H9 (cell line): ENCODE results near the gene CUBN. TPM values are rescaled to one million over a fixed set of nuclear protein-coding genes. Genes with fewer than 3 reads are reported as not detected.
A peak's percentile ranks its signal among the peaks of the same experiment; 100 is the strongest.

Experiments used
- DNase-seq: peaks from one replicate; pipeline ENCODE4 v3.0.0-alpha.2; 2017
- H2AFZ ChIP-seq: one replicate; pipeline ENCODE4 v1.6.1; 2013; ENCODE audit warnings: mild to moderate bottlenecking, low read length, control low read depth, moderate library complexity
- H2AK5ac ChIP-seq: 2 replicates; pipeline ENCODE4 v1.6.1; 2013; ENCODE audit warnings: low read length, control low read depth, mixed read lengths; ENCODE audit not compliant: insufficient read length
- H2BK120ac ChIP-seq: one replicate; pipeline ENCODE4 v1.6.1; 2013; ENCODE audit warnings: low read depth, mild to moderate bottlenecking, low read length, control low read depth, inconsistent platforms; ENCODE audit not compliant: poor library complexity, severe bottlenecking
- H2BK12ac ChIP-seq: 2 replicates; pipeline ENCODE4 v1.6.1; 2013; ENCODE audit warnings: low read length, control low read depth, mixed read lengths, low read depth; ENCODE audit not compliant: insufficient read length
- H2BK15ac ChIP-seq: 2 replicates; pipeline ENCODE4 v1.6.1; 2013; ENCODE audit warnings: low read depth, low read length, control low read depth
- H2BK20ac ChIP-seq: one replicate; pipeline ENCODE4 v1.6.1; 2013; ENCODE audit warnings: low read depth, mild to moderate bottlenecking, low read length, control low read depth, inconsistent platforms; ENCODE audit not compliant: poor library complexity, severe bottlenecking
- H2BK5ac ChIP-seq: 2 replicates; pipeline ENCODE4 v1.6.1; 2013; ENCODE audit warnings: low read length, control low read depth, mixed read lengths; ENCODE audit not compliant: insufficient read length
- H3K14ac ChIP-seq: 2 replicates; pipeline ENCODE4 v1.6.1; 2013; ENCODE audit warnings: low read length, control low read depth; ENCODE audit not compliant: insufficient read depth
- H3K18ac ChIP-seq: 2 replicates; pipeline ENCODE4 v1.6.1; 2013; ENCODE audit warnings: low read depth, mild to moderate bottlenecking, mixed read lengths, low read length, control low read depth; ENCODE audit not compliant: insufficient read length
- H3K23ac ChIP-seq: 2 replicates; pipeline ENCODE4 v1.6.1; 2013; ENCODE audit warnings: low read length, control low read depth, mixed read lengths, low read depth; ENCODE audit not compliant: insufficient read length
- H3K23me2 ChIP-seq: 2 replicates; pipeline ENCODE4 v1.6.1; 2013; ENCODE audit warnings: low read depth, mild to moderate bottlenecking, mixed read lengths, low read length, control low read depth; ENCODE audit not compliant: insufficient read length, poor library complexity, severe bottlenecking
- H3K27ac ChIP-seq: 2 replicates; pipeline ENCODE4 v1.5.1; 2013; ENCODE audit warnings: low read length, control low read depth, mixed read lengths, low read depth; ENCODE audit not compliant: insufficient read length
- H3K27me3 ChIP-seq: 2 replicates; pipeline ENCODE4 v1.6.1; 2013; ENCODE audit warnings: low read length, control low read depth, inconsistent platforms; ENCODE audit not compliant: insufficient read depth
- H3K4ac ChIP-seq: 2 replicates; pipeline ENCODE4 v1.6.1; 2013; ENCODE audit warnings: low read depth, mild to moderate bottlenecking, control low read depth, inconsistent platforms, low read length, moderate library complexity
- H3K4me1 ChIP-seq: 2 replicates; pipeline ENCODE4 v1.6.1; 2013; ENCODE audit warnings: low read length, control low read depth, inconsistent platforms; ENCODE audit not compliant: insufficient read depth
- H3K4me2 ChIP-seq: 2 replicates; pipeline ENCODE4 v1.6.1; 2013; ENCODE audit warnings: low read length, control low read depth, mixed read lengths; ENCODE audit not compliant: insufficient read length, insufficient read depth
- H3K56ac ChIP-seq: 2 replicates; pipeline ENCODE4 v1.6.1; 2013; ENCODE audit warnings: low read depth, mild to moderate bottlenecking, mixed read lengths, low read length, control low read depth; ENCODE audit not compliant: insufficient read length
- H3K79me1 ChIP-seq: 2 replicates; pipeline ENCODE4 v1.6.1; 2013; ENCODE audit warnings: low read depth, mild to moderate bottlenecking, moderate library complexity, low read length, control low read depth, inconsistent platforms; ENCODE audit not compliant: insufficient read depth, poor library complexity, severe bottlenecking
- H3K79me2 ChIP-seq: 2 replicates; pipeline ENCODE4 v1.6.1; 2013; ENCODE audit warnings: low read length, control low read depth, inconsistent platforms; ENCODE audit not compliant: insufficient read depth
- H3K9ac ChIP-seq: 2 replicates; pipeline ENCODE4 v1.6.1; 2013; ENCODE audit warnings: low read length, control low read depth, mixed read lengths; ENCODE audit not compliant: insufficient read length; ENCODE audit errors: extremely low read depth
- H3K9me3 ChIP-seq: one replicate; pipeline ENCODE4 v1.6.1; 2013; ENCODE audit warnings: low read depth, low read length, inconsistent platforms; ENCODE audit not compliant: control insufficient read depth
- H3T11ph ChIP-seq: one replicate; pipeline ENCODE4 v1.6.1; 2013; ENCODE audit warnings: mild to moderate bottlenecking, low read length, control low read depth, inconsistent platforms
- H4K20me1 ChIP-seq: one replicate; pipeline ENCODE4 v1.6.1; 2013; ENCODE audit not compliant: control insufficient read depth, insufficient read length, insufficient read depth
- H4K5ac ChIP-seq: 2 replicates; pipeline ENCODE4 v1.6.1; 2013; ENCODE audit warnings: low read depth, mild to moderate bottlenecking, mixed read lengths, low read length, control low read depth; ENCODE audit not compliant: insufficient read length
- H4K8ac ChIP-seq: replicated peaks from 2 replicates; pipeline ENCODE4 v1.6.1; 2013; ENCODE audit warnings: low read length, control low read depth, mixed read lengths, low read depth; ENCODE audit not compliant: insufficient read length
- H4K91ac ChIP-seq: 2 replicates; pipeline ENCODE4 v1.6.1; 2013; ENCODE audit warnings: low read depth, mild to moderate bottlenecking, moderate library complexity, mixed read lengths, low read length, control low read depth; ENCODE audit not compliant: insufficient read length
- H3K27ac Mint-ChIP-seq, 3 experiments: 2 replicates in 2 of 3; 3 replicates in 1 of 3; pipeline ENCODE4 v1.8.0; 2020 to 2021; ENCODE audit warnings: mixed read lengths in 3 of 3, mild to moderate bottlenecking in 1 of 3, moderate library complexity in 1 of 3
- H3K27me3 Mint-ChIP-seq: 2 replicates; pipeline ENCODE4 v1.8.0; 2021; ENCODE audit warnings: low read depth, mild to moderate bottlenecking, moderate library complexity, mixed read lengths
- H3K36me3 Mint-ChIP-seq, 3 experiments: 2 replicates in 2 of 3; 3 replicates in 1 of 3; pipeline ENCODE4 v1.8.0; 2020 to 2021; ENCODE audit warnings: low read depth in 3 of 3, mixed read lengths in 3 of 3; ENCODE audit not compliant: insufficient read depth in 1 of 3
- H3K4me1 Mint-ChIP-seq, 2 experiments: 2 replicates each; pipeline ENCODE4 v1.8.0; 2020; ENCODE audit warnings: mixed read lengths in 2 of 2
- H3K4me3 Mint-ChIP-seq, 2 experiments: 2 replicates in 1 of 2; 3 replicates in 1 of 2; pipeline ENCODE4 v1.8.0; 2020 to 2021; ENCODE audit warnings: mild to moderate bottlenecking in 2 of 2, mixed read lengths in 2 of 2, moderate library complexity in 1 of 2
- H3K9me3 Mint-ChIP-seq, 2 experiments: 2 replicates in 1 of 2; 3 replicates in 1 of 2; pipeline ENCODE4 v1.8.0; 2020; ENCODE audit warnings: mild to moderate bottlenecking in 2 of 2, mixed read lengths in 2 of 2, moderate library complexity in 1 of 2
- WGBS: extraction: QIAGEN DNeasy Blood & Tissue Kit; methylation state at CpG from one replicate; pipeline ENCODE4 v1.1.7; 2013; ENCODE audit warnings: missing lambda C conversion rate, low lambda C conversion rate, mixed read lengths; ENCODE audit not compliant: insufficient read length; ENCODE audit errors: extremely low coverage; 5-methylcytosine and 5-hydroxymethylcytosine counted together
- total RNA-seq: library from RNA; stranded (reverse); gene quantifications from 2 replicates; pipeline ENCODE4 v1.2.1, GENCODE V29; 2021
- TF ChIP-seq, protein P1 (sequence below): fragments of 200-600 bp; sonication (generic); conservative IDR thresholded peaks from 3 replicates; pipeline ENCODE4 v1.8.0; 2021; ENCODE audit warnings: antibody characterized with exemption, mild to moderate bottlenecking

CUBN gene
- total RNA-seq, 1 experiment from 2014 or later: 0.26 TPM

DNA sequence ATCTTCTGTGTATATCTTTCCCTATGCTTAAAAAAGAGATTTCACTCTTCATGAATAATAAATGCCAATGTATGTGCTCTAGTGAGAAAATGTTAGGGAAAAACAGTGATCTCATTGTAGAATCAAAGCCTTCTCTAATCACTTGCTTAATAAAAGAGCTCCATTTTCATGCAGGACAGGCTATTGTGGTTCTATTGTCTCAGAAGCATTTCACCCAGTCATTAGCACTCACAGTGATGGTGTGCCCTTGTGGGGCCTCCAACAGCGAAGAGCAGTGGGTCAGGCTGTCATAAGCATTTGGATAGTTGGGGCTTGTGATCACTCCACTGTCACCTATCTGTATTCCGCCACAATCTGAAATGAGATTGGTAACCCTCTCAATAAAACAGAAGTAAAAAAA lies 228.5 kb downstream of the CUBN start:
- Histone ChIP-seq H3K27ac (no peak overlapping the region), H2AFZ (no peak overlapping the region), H3K4me2 (peak overlapping the region; percentile 13), H2BK12ac (no peak overlapping the region), H3K23ac (no peak overlapping the region), H2BK15ac (no peak overlapping the region), H4K5ac (no peak overlapping the region), H3K18ac (no peak overlapping the region), H3K4ac (no peak overlapping the region), H3K23me2 (no peaks in the 10 kb centered on the region), H2BK5ac (no peak overlapping the region), H3K27me3 (no peaks in the 10 kb centered on the region), H4K20me1 (no peaks in the 10 kb centered on the region), H4K91ac (no peak overlapping the region), H2BK120ac (no peak overlapping the region), H3T11ph (no peak overlapping the region), H4K8ac (no peak overlapping the region), H3K9ac (no peak overlapping the region), H3K79me2 (no peaks in the 10 kb centered on the region), H3K56ac (no peak overlapping the region), H2AK5ac (no peak overlapping the region), H3K79me1 (no peaks in the 10 kb centered on the region), H3K4me1 (peaks cover 6% of the 10 kb centered on the region; the same call in 1 of the 2 replicates), H2BK20ac (no peak overlapping the region), H3K9me3 (no peaks in the 10 kb centered on the region), H3K14ac (no peak overlapping the region)
- WGBS: no CpG with 5 or more reads among the region's 2 CpGs
- no peaks in the 10 kb centered on the region for H3K27me3 Mint-ChIP-seq
- peak; percentile 43 for DNase-seq
- peaks cover 0 to 2% of the 10 kb centered on the region in 2 experiments; a peak in 2 of 5 replicates for H3K9me3 Mint-ChIP-seq
- TF ChIP-seq, protein P1, sequence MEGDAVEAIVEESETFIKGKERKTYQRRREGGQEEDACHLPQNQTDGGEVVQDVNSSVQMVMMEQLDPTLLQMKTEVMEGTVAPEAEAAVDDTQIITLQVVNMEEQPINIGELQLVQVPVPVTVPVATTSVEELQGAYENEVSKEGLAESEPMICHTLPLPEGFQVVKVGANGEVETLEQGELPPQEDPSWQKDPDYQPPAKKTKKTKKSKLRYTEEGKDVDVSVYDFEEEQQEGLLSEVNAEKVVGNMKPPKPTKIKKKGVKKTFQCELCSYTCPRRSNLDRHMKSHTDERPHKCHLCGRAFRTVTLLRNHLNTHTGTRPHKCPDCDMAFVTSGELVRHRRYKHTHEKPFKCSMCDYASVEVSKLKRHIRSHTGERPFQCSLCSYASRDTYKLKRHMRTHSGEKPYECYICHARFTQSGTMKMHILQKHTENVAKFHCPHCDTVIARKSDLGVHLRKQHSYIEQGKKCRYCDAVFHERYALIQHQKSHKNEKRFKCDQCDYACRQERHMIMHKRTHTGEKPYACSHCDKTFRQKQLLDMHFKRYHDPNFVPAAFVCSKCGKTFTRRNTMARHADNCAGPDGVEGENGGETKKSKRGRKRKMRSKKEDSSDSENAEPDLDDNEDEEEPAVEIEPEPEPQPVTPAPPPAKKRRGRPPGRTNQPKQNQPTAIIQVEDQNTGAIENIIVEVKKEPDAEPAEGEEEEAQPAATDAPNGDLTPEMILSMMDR: no peak
- H3K27ac Mint-ChIP-seq: peak overlapping the region; percentile 78 to 89 (median 84); a peak in 5 of 7 replicates
- no peaks in the 10 kb centered on the region for H3K36me3 Mint-ChIP-seq
- peaks cover 40 to 44% of the 10 kb centered on the region in 2 experiments for H3K4me1 Mint-ChIP-seq
- no peak overlapping the region; a peak in 1 of 5 replicates for H3K4me3 Mint-ChIP-seq
